Endodermal cell (in vitro differentiated cells): ENCODE results near the gene CA11. TPM values are rescaled to one million over a fixed set of nuclear protein-coding genes. Genes with fewer than 3 reads are reported as not detected.

ENCODE experiments used
- DNase-seq: peaks from one replicate; pipeline ENCODE4 v3.0.0-alpha.2; 2017
- H3K27ac ChIP-seq: 2 replicates; pipeline ENCODE4 v1.5.1; 2013; ENCODE audit warnings: mild to moderate bottlenecking, low read depth, low read length, moderate library complexity
- H3K27me3 ChIP-seq: 2 replicates; pipeline ENCODE4 v1.6.1; 2013; ENCODE audit warnings: mild to moderate bottlenecking, low read length, moderate library complexity; ENCODE audit not compliant: insufficient read depth, control insufficient read depth, poor library complexity, severe bottlenecking
- H3K36me3 ChIP-seq: 2 replicates; pipeline ENCODE4 v1.7.0; 2013; ENCODE audit warnings: mild to moderate bottlenecking, low read length, moderate library complexity; ENCODE audit not compliant: control insufficient read depth, insufficient read depth
- H3K4me1 ChIP-seq: one replicate; pipeline ENCODE4 v1.7.0; 2013; ENCODE audit warnings: low read length; ENCODE audit not compliant: control insufficient read depth, insufficient read depth
- H3K4me3 ChIP-seq: 2 replicates; pipeline ENCODE4 v1.5.1; 2013; ENCODE audit warnings: mild to moderate bottlenecking, low read length, moderate library complexity
- H3K9ac ChIP-seq: 2 replicates; pipeline ENCODE4 v1.6.1; 2013; ENCODE audit warnings: mild to moderate bottlenecking, low read length, moderate library complexity; ENCODE audit not compliant: poor library complexity, severe bottlenecking; ENCODE audit errors: extremely low read depth
- H3K9me3 ChIP-seq: 2 replicates; pipeline ENCODE4 v1.6.1; 2013; ENCODE audit warnings: mild to moderate bottlenecking, low read length, moderate library complexity; ENCODE audit not compliant: control insufficient read depth
- H3K27ac Mint-ChIP-seq: 2 replicates; pipeline ENCODE4 v1.8.0; 2020; ENCODE audit warnings: mixed read lengths
- H3K27me3 Mint-ChIP-seq: 2 replicates; pipeline ENCODE4 v1.8.0; 2021; ENCODE audit warnings: mild to moderate bottlenecking, mixed read lengths; ENCODE audit not compliant: insufficient read depth
- H3K36me3 Mint-ChIP-seq: 2 replicates; pipeline ENCODE4 v1.8.0; 2020; ENCODE audit warnings: low read depth, mixed read lengths
- H3K4me1 Mint-ChIP-seq: 2 replicates; pipeline ENCODE4 v1.8.0; 2020; ENCODE audit warnings: mixed read lengths
- H3K4me3 Mint-ChIP-seq: 2 replicates; pipeline ENCODE4 v1.8.0; 2020; ENCODE audit warnings: mild to moderate bottlenecking, moderate library complexity, mixed read lengths
- H3K9me3 Mint-ChIP-seq: 2 replicates; pipeline ENCODE4 v1.8.0; 2020; ENCODE audit warnings: mild to moderate bottlenecking, mixed read lengths
- CTCF ChIP-seq: fragments of 200-600 bp; sonication (generic); conservative IDR thresholded peaks from 2 replicates; pipeline ENCODE4 v1.5.0; 2021; ENCODE audit warnings: antibody characterized with exemption, mild to moderate bottlenecking
- WGBS, 2 experiments: methylation state at CpG; one replicate each; pipeline versions ENCODE4 v1.1.5 to v1.1.7; 2013; ENCODE audit warnings: missing lambda C conversion rate in 2 of 2, mixed read lengths in 1 of 2; ENCODE audit not compliant: insufficient coverage in 1 of 2, insufficient read length in 1 of 2; 5-methylcytosine and 5-hydroxymethylcytosine counted together
- total RNA-seq, 2 donors: library from RNA; stranded (reverse); fragmentation: NEBNext Ultra II Directional in 1 of 2; extraction: Animal tissue kit (Norgen Biotek cat#: 25700) in 1 of 2; gene quantifications; 2 replicates in 1 of 2; 3 replicates in 1 of 2; pipeline ENCODE4 v1.2.1, GENCODE V29; 2021

The CA11 gene
- total RNA-seq, 2 donors from 2014 or later = 75.0 to 82.6 TPM

- Mint-ChIP-seq H3K27me3 (peaks cover 47% of the 10 kb centered on the region), H3K36me3 (peaks cover 15% of the 10 kb centered on the region), H3K9me3 (peaks cover 2% of the 10 kb centered on the region), H3K4me1 (peaks cover 21% of the 10 kb centered on the region), H3K4me3 (peak overlapping the region; percentile 61), H3K27ac (no peak overlapping the region)
- 6 to 9% methylated on average over 23 to 35 of the region's 35 CpGs for WGBS, 2 experiments
- Histone ChIP-seq H3K9me3 (no peaks in the 10 kb centered on the region), H3K4me1 (peaks cover 12% of the 10 kb centered on the region), H3K27me3 (peaks cover 11% of the 10 kb centered on the region), H3K4me3 (peak overlapping the region; percentile 80), H3K9ac (no peak overlapping the region), H3K36me3 (no peaks in the 10 kb centered on the region), H3K27ac (no peak overlapping the region)
- no peak for TF ChIP-seq CTCF
- DNase-seq = peak; percentile 62
Observed at GRCh38 chr19:48635966-48636858, 9.8 kb downstream of the CA11 start.

GRCh38 chr19:48635263-48635965 lies 10.6 kb downstream of the CA11 start:
- Histone ChIP-seq H3K9me3 (no peaks in the 10 kb centered on the region), H3K9ac (peak overlapping the region; percentile 23), H3K4me1 (peaks cover 14% of the 10 kb centered on the region), H3K4me3 (peak overlapping the region; percentile 80), H3K27ac (peak overlapping the region; percentile 69), H3K36me3 (no peaks in the 10 kb centered on the region), H3K27me3 (peaks cover 11% of the 10 kb centered on the region)
- Mint-ChIP-seq H3K36me3 (peaks cover 14% of the 10 kb centered on the region), H3K4me1 (peaks cover 23% of the 10 kb centered on the region), H3K27me3 (peaks cover 39% of the 10 kb centered on the region), H3K9me3 (peaks cover 2% of the 10 kb centered on the region), H3K4me3 (peak overlapping the region; percentile 61), H3K27ac (peak overlapping the region; percentile 90)
- WGBS, 2 experiments = 2 to 6% methylated on average over 33 to 66 of the region's 67 CpGs
- TF ChIP-seq CTCF = no peak
- DNase-seq = peak; percentile 90

- H3K9ac ChIP-seq = peak overlapping the region; percentile 23
- H3K9me3 Mint-ChIP-seq = peaks cover 2% of the 10 kb centered on the region
- peak overlapping the region; percentile 90 for H3K27ac Mint-ChIP-seq
- peak overlapping the region; percentile 60 for H3K4me3 ChIP-seq
- peaks cover 11% of the 10 kb centered on the region for H3K27me3 ChIP-seq
- no peak for TF ChIP-seq CTCF
- H3K36me3 ChIP-seq = no peaks in the 10 kb centered on the region
- DNase-seq = peak; percentile 98
- peaks cover 22% of the 10 kb centered on the region for H3K4me1 Mint-ChIP-seq
- 12 to 41% methylated on average over 8 to 37 of the region's 37 CpGs for WGBS, 2 experiments
- peak overlapping the region; percentile 43 for H3K4me3 Mint-ChIP-seq
- H3K27me3 Mint-ChIP-seq = peaks cover 33% of the 10 kb centered on the region
- peaks cover 18% of the 10 kb centered on the region for H3K4me1 ChIP-seq
- H3K9me3 ChIP-seq = no peaks in the 10 kb centered on the region
- H3K36me3 Mint-ChIP-seq = peaks cover 9% of the 10 kb centered on the region
- H3K27ac ChIP-seq = peak overlapping the region; percentile 69
Observed at GRCh38 chr19:48634424-48635262, 11.3 kb downstream of the CA11 start.
